ENCODE data around the gene FLACC1.

- TF ChIP-seq EZH2 (optimal IDR thresholded peaks at IDR 0.05; ENCODE audit: low read depth, low read length), result no peak
- TF ChIP-seq CTCF (IDR thresholded peaks at IDR 0.05; ENCODE audit: low read length), result no peak
- TF ChIP-seq EZH2phosphoT487 (IDR thresholded peaks at IDR 0.05; ENCODE audit: low read length), result no peak
Measured at GRCh38 chr2:201257956-201258665, 99.0 kb downstream of the FLACC1 start.

Data from MM.1S (cell line).